H1 (cell line): ENCODE measurements around the gene MAP3K14. TPM values are rescaled to one million over a fixed set of nuclear protein-coding genes. Genes with fewer than 3 reads are reported as not detected.

Experiments
- CTCF ChIA-PET: fragments of 300-600 bp; sonication (Branson Sonifier 250); formaldehyde crosslinking; loops from one replicate; lab custom pipeline; 2021; ENCODE audit not compliant: partially characterized antibody; lab: Charles Lee
- POLR2A ChIA-PET: fragments of 300-600 bp; sonication (Branson Sonifier 250); formaldehyde crosslinking; loops from one replicate; lab custom pipeline; 2021; ENCODE audit warnings: inconsistent platforms; ENCODE audit not compliant: partially characterized antibody; lab: Charles Lee
- DNase-seq, 2 experiments: peaks; one replicate each; pipeline versions ENCODE4 v3.0.0 to v3.0.0-alpha.2; 2010 to 2022; ENCODE audit warnings: low spot score in 2 of 2, low read depth in 1 of 2, mixed read lengths in 1 of 2
- FAIRE-seq: peaks from 2 replicates; lab custom pipeline; 2011; peaks lifted over from hg19 to GRCh38; lab: Jason Lieb, UNC
- H2AFZ ChIP-seq: 2 replicates; pipeline ENCODE4 v1.8.1; 2012; ENCODE audit warnings: low read length, inconsistent platforms
- H2AK5ac ChIP-seq: 2 replicates; pipeline ENCODE4 v1.6.1; 2013; ENCODE audit warnings: low read depth, low read length
- H2BK120ac ChIP-seq: replicated peaks from 2 replicates; pipeline ENCODE3; 2013; ENCODE audit warnings: low read depth, low read length, inconsistent platforms
- H2BK12ac ChIP-seq: 2 replicates; pipeline ENCODE4 v1.6.1; 2013; ENCODE audit warnings: low read depth, low read length
- H2BK15ac ChIP-seq: 2 replicates; pipeline ENCODE4 v1.6.1; 2013; ENCODE audit warnings: low read length
- H2BK20ac ChIP-seq: 2 replicates; pipeline ENCODE4 v1.6.1; 2013; ENCODE audit warnings: low read length
- H2BK5ac ChIP-seq: 2 replicates; pipeline ENCODE4 v1.6.1; 2013; ENCODE audit warnings: low read depth, low read length
- H3K14ac ChIP-seq: 2 replicates; pipeline ENCODE4 v1.6.1; 2013; ENCODE audit warnings: inconsistent platforms; ENCODE audit not compliant: insufficient read length
- H3K18ac ChIP-seq: 2 replicates; pipeline ENCODE4 v1.6.1; 2013; ENCODE audit warnings: low read length; ENCODE audit errors: extremely low read depth
- H3K23ac ChIP-seq: 2 replicates; pipeline ENCODE4 v1.6.1; 2013; ENCODE audit warnings: inconsistent platforms; ENCODE audit not compliant: insufficient read length
- H3K23me2 ChIP-seq: 2 replicates; pipeline ENCODE4 v1.6.1; 2013; ENCODE audit warnings: low read depth, low read length
- H3K27ac ChIP-seq: 2 replicates; pipeline ENCODE4 v1.6.1; 2011; ENCODE audit warnings: low read depth, low read length, inconsistent platforms
- H3K27me3 ChIP-seq, 4 experiments: replicated peaks in 1 of 4; 1 replicate in 1 of 4; 2 replicates in 3 of 4; pipeline versions ENCODE4 v1.6.1 to v1.8.1; 2011 to 2013; ENCODE audit warnings: low read length in 3 of 4, mild to moderate bottlenecking in 3 of 4, inconsistent platforms in 2 of 4, mixed read lengths in 2 of 4, moderate library complexity in 1 of 4; ENCODE audit not compliant: control insufficient read depth in 3 of 4, insufficient read depth in 3 of 4; ENCODE audit errors: extremely low read depth in 1 of 4
- H3K36me3 ChIP-seq, 4 experiments: 2 replicates each; pipeline versions ENCODE4 v1.6.1 to v1.8.1; 2011 to 2013; ENCODE audit warnings: mild to moderate bottlenecking in 4 of 4, low read length in 3 of 4, moderate library complexity in 2 of 4, control low read depth in 1 of 4, inconsistent platforms in 1 of 4; ENCODE audit not compliant: insufficient read depth in 4 of 4, control insufficient read depth in 2 of 4
- H3K4ac ChIP-seq: replicated peaks from 2 replicates; pipeline ENCODE3; 2013; ENCODE audit warnings: low read length, low read depth, mixed read lengths, inconsistent platforms; ENCODE audit not compliant: insufficient read length
- H3K4me1 ChIP-seq, 4 experiments: replicated peaks in 1 of 4; 1 replicate in 1 of 4; 2 replicates in 3 of 4; pipeline versions ENCODE4 v1.6.1 to v1.8.1; 2011 to 2013; ENCODE audit warnings: low read length in 3 of 4, inconsistent platforms in 2 of 4, mixed read lengths in 1 of 4; ENCODE audit not compliant: insufficient read depth in 4 of 4, control insufficient read depth in 3 of 4
- H3K4me2 ChIP-seq, 2 experiments: 2 replicates each; pipeline versions ENCODE4 v1.6.1 to v1.8.1; 2011 to 2013; ENCODE audit warnings: low read depth in 2 of 2, low read length in 2 of 2, control low read depth in 1 of 2, inconsistent platforms in 1 of 2, mild to moderate bottlenecking in 1 of 2; ENCODE audit not compliant: insufficient read depth in 1 of 2
- H3K4me3 ChIP-seq, 4 experiments: fragments of 200-600, 300-600 bp in 1 of 4; sonication (generic), shearing (Covaris generic), sonication (Bioruptor Twin) in 1 of 4; 2 replicates each; pipeline versions ENCODE4 v1.5.1 to v1.8.1; 2011 to 2016; ENCODE audit warnings: low read length in 4 of 4, low read depth in 3 of 4, control low read depth in 2 of 4, inconsistent platforms in 2 of 4, mild to moderate bottlenecking in 2 of 4, mixed read lengths in 1 of 4, moderate library complexity in 1 of 4; ENCODE audit not compliant: insufficient read depth in 2 of 4; ENCODE audit errors: extremely low read depth in 1 of 4
- H3K56ac ChIP-seq: replicated peaks from 2 replicates; pipeline ENCODE3; 2013; ENCODE audit warnings: low read depth, mild to moderate bottlenecking, mixed read lengths, low read length, inconsistent platforms; ENCODE audit not compliant: insufficient read length
- H3K79me1 ChIP-seq: 2 replicates; pipeline ENCODE4 v1.6.1; 2013; ENCODE audit warnings: low read depth, low read length, control low read depth
- H3K79me2 ChIP-seq, 2 experiments: 2 replicates each; pipeline versions ENCODE4 v1.6.1 to v1.8.1; 2012 to 2013; ENCODE audit warnings: low read length in 2 of 2, mild to moderate bottlenecking in 2 of 2, inconsistent platforms in 1 of 2; ENCODE audit not compliant: insufficient read depth in 2 of 2, control insufficient read depth in 1 of 2
- H3K9ac ChIP-seq, 4 experiments: replicated peaks in 1 of 4; 1 replicate in 1 of 4; 2 replicates in 3 of 4; pipeline versions ENCODE4 v1.6.1 to v1.8.1; 2011 to 2013; ENCODE audit warnings: low read depth in 3 of 4, low read length in 3 of 4, control low read depth in 2 of 4, mild to moderate bottlenecking in 2 of 4, moderate library complexity in 2 of 4, inconsistent platforms in 1 of 4; ENCODE audit errors: extremely low read depth in 1 of 4
- H3K9me3 ChIP-seq, 2 experiments: 2 replicates each; pipeline versions ENCODE4 v1.6.1 to v1.8.1; 2012 to 2013; ENCODE audit warnings: mild to moderate bottlenecking in 2 of 2, moderate library complexity in 2 of 2, control low read depth in 1 of 2, inconsistent platforms in 1 of 2, low read depth in 1 of 2, low read length in 1 of 2, mixed read lengths in 1 of 2; ENCODE audit not compliant: insufficient read depth in 2 of 2
- H4K20me1 ChIP-seq, 2 experiments: replicated peaks in 1 of 2; 2 replicates each; pipeline versions ENCODE3 to v1.8.1; 2011 to 2013; ENCODE audit warnings: inconsistent platforms in 2 of 2, low read length in 2 of 2, mild to moderate bottlenecking in 1 of 2; ENCODE audit not compliant: insufficient read depth in 2 of 2, control insufficient read depth in 1 of 2
- H4K5ac ChIP-seq: 2 replicates; pipeline ENCODE4 v1.6.1; 2013; ENCODE audit warnings: low read length, low read depth, mixed read lengths, inconsistent platforms; ENCODE audit not compliant: insufficient read length
- H4K8ac ChIP-seq: 2 replicates; pipeline ENCODE4 v1.8.0; 2013; ENCODE audit warnings: mild to moderate bottlenecking, moderate library complexity, low read length, inconsistent platforms; ENCODE audit not compliant: insufficient read depth; ENCODE audit errors: extremely low read depth
- H4K91ac ChIP-seq: replicated peaks from 2 replicates; pipeline ENCODE3; 2013; ENCODE audit warnings: low read length, mixed read lengths, inconsistent platforms; ENCODE audit not compliant: insufficient read length
- ATF3 ChIP-seq: IDR thresholded peaks from 2 replicates; pipeline ENCODE4 v1.6.1; 2011; ENCODE audit warnings: low read depth, mild to moderate bottlenecking, low read length; ENCODE audit not compliant: insufficient read depth
- CEBPB ChIP-seq: IDR thresholded peaks from 2 replicates; pipeline ENCODE4 v1.6.1; 2012; ENCODE audit warnings: low read depth, low read length
- EZH2 ChIP-seq: fragments of 200-600 bp; sonication (generic); IDR thresholded peaks from 2 replicates; pipeline ENCODE4 v1.7.1; 2012; ENCODE audit warnings: low read depth, mild to moderate bottlenecking, moderate library complexity, low read length, inconsistent platforms; ENCODE audit not compliant: severe bottlenecking
- NANOG ChIP-seq: IDR thresholded peaks from 2 replicates; pipeline ENCODE4 v1.6.1; 2011; ENCODE audit warnings: low read length, low read depth, mild to moderate bottlenecking, inconsistent platforms; ENCODE audit not compliant: insufficient read depth, poor library complexity, severe bottlenecking
- PHF8 ChIP-seq: fragments of 200-600 bp; sonication (generic); conservative IDR thresholded peaks from 2 replicates; pipeline ENCODE4 v1.7.1; 2012; ENCODE audit warnings: low read depth, mild to moderate bottlenecking, inconsistent platforms, low read length, moderate library complexity
- SIN3A ChIP-seq, 2 experiments: IDR thresholded peaks in 1 of 2; conservative IDR thresholded peaks in 1 of 2; 2 replicates each; pipeline ENCODE4 v1.6.1; 2011 to 2012; ENCODE audit warnings: low read length in 2 of 2, improper control_type of control experiment in 1 of 2, low read depth in 1 of 2, mild to moderate bottlenecking in 1 of 2
- SP1 ChIP-seq: IDR thresholded peaks from 2 replicates; pipeline ENCODE4 v1.6.1; 2011; ENCODE audit warnings: low read depth, low read length
- SRF ChIP-seq: IDR thresholded peaks from 2 replicates; pipeline ENCODE4 v1.6.1; 2011; ENCODE audit warnings: mild to moderate bottlenecking, low read depth, low read length, moderate library complexity
- WGBS, 2 experiments: shearing (Covaris generic) in 1 of 2; methylation state at CpG; one replicate each; pipeline versions ENCODE4 v1.1.6 to v1.1.7; 2013 to 2015; ENCODE audit warnings: low lambda C conversion rate in 2 of 2, mixed read lengths in 2 of 2, inconsistent platforms in 1 of 2, low coverage in 1 of 2, missing lambda C conversion rate in 1 of 2; ENCODE audit not compliant: insufficient replicate concordance in 2 of 2, insufficient coverage in 1 of 2, insufficient read length in 1 of 2; ENCODE audit errors: extremely low coverage in 1 of 2, missing lambda C conversion rate in 1 of 2; 5-methylcytosine and 5-hydroxymethylcytosine counted together
- polyA plus RNA-seq, 7 experiments: library from polyadenylated mRNA; depleted of rRNA in 3 of 7; stranded (reverse) in 5 of 7; unstranded in 2 of 7; fragments of >200 nt in 5 of 7; fragments of 200-250 nt in 2 of 7; gene quantifications; 1 replicate in 5 of 7; 2 replicates in 1 of 7; 4 replicates in 1 of 7; pipeline versions ENCODE4 v1.2.1 to v1.2.3, GENCODE V29; 2011 to 2013; ENCODE audit warnings: missing spikeins in 2 of 7, mixed read lengths in 2 of 7
- total RNA-seq: library from RNA; stranded (reverse); fragmentation: NEBNext Ultra II Directional; extraction: Animal tissue kit (Norgen Biotek cat#: 25700); gene quantifications from 2 replicates; pipeline ENCODE4 v1.2.1, GENCODE V29; 2021

The MAP3K14 gene
- total and polyA plus RNA-seq, 2 of the 8 experiments (the other 6 are each of a cell fraction or from before 2014, with no cell fraction given), result 5.2 to 6.1 TPM

GRCh38 chr17:45334701-45335677 is 18.2 kb upstream of the MAP3K14 start:
- Histone ChIP-seq H2BK120ac (no peak overlapping the region), H3K56ac (no peak overlapping the region), H2BK12ac (no peak overlapping the region), H3K9me3 (no peaks in the 10 kb centered on the region), H3K36me3 (no peaks in the 10 kb centered on the region), H2AFZ (no peak overlapping the region), H4K20me1 (no peaks in the 10 kb centered on the region), H4K5ac (no peak overlapping the region), H2BK20ac (no peak overlapping the region), H2BK15ac (no peak overlapping the region), H2AK5ac (no peak overlapping the region), H3K9ac (no peak overlapping the region), H3K14ac (no peak overlapping the region), H3K27ac (no peak overlapping the region), H3K4me3 (no peak overlapping the region), H3K23me2 (no peaks in the 10 kb centered on the region), H2BK5ac (no peak overlapping the region), H3K4me2 (no peak overlapping the region), H3K4me1 (no peaks in the 10 kb centered on the region; a peak in 1 of 7 replicates), H3K18ac (no peak overlapping the region), H4K8ac (no peak overlapping the region), H3K23ac (no peak overlapping the region), H4K91ac (no peak overlapping the region), H3K79me1 (no peaks in the 10 kb centered on the region), H3K27me3 (peaks cover 0 to 19% (median 6%) of the 10 kb centered on the region in 4 experiments; a peak in 2 of 7 replicates), H3K79me2 (no peaks in the 10 kb centered on the region), H3K4ac (no peak overlapping the region)
- CTCF ChIA-PET, result interaction anchor here (0.6 to 3.1 kb wide), 7 partner anchors 11 to 117 kb away, joined by 3 to 14 read pairs (median 3); partner anchors contain the start of gene MAP3K14
- FAIRE-seq (no peak), DNase-seq (no peak)
- whole genome bisulfite sequencing, 2 experiments, result 84% methylated on average over 10 of the region's 11 CpGs; no CpG with 5 or more reads in 1 of the 2 experiments
- POLR2A ChIA-PET, result no interaction called here
- TF ChIP-seq NANOG, result no peak
- TF ChIP-seq SP1, result no peak
- no peak for TF ChIP-seq PHF8
- TF ChIP-seq EZH2, result no peak
- TF ChIP-seq CEBPB, result no peak
- TF ChIP-seq ATF3, result no peak
- TF ChIP-seq SRF, result no peak
- no peak for TF ChIP-seq SIN3A (conservative IDR thresholded peaks at IDR 0.05 in 1 of 2, IDR thresholded peaks at IDR 0.05 in 1 of 2; ENCODE audit: low read depth in 1 of 2, low read length in 2 of 2)
